ENCODE measurements around the gene TRRAP.

Gene TRRAP

DNA sequence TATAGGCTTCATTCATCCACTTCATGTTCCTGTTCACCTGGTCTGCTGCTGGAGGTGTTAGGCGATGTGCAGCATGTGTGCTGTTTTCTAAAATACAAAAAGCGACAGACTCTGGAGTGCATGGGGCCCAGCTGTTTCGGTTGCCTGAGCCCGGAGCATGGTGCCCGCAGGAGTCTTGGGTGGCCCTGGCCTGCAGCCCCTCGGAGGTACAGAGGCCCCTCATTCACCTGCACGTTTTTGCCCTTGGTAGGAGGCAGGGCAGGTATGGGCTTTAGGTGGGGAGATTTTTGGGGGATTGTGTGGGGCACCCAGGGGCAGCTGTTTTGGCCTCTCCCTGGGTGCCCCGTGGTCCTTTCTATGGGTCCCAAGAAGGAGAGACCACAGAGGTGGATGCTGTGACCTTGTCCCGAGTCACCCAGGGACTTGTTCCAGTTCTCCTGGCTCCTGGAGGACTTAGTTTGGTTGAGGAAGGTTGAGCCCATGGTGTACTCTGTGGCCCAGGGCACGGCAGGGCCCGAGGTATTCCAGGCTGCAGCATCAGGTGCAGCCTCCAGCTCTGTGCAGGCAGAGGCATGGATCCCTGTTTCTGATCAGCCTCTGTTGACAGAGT lies 130.7 kb downstream of the TRRAP start:
- no peak for DNase-seq

DNA sequence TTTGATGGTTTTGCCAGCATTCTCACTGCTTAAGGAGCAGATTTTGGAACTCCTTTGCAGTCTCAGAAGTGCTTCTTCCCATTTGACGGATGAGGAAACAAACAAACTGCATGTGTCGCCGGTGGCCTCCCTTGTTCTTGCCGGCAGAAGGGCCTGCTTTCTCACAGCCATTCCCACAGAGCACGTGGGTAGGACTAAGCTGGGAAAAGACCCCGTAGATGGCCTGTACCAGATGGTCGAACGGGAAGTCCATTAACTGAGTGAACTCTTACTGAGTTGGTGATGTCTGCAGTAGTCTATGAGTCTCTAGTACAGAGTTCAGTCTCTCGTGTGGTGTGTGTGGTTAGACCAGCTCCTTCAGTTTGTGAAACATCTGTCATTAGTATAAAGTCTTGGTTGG lies 131.9 kb downstream of the TRRAP start:
- DNase-seq, result no peak

DNA sequence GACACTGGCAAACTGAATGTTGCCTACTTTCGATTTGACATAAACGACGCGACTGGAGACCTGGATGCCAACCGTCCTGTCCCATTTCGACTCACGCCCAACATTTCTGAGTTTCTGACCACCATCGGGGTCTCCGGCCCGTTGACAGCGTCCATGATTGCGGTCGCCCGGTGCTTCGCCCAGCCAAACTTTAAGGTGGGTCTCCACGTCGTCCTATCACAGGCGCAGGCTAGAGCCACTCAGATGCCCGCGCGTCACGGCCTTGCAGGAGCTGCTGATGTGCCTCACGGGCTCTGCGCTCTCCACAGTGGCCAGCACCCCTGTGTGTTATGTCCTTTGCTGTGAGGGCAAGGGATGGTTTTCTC lies 133.0 kb downstream of the TRRAP start:
- DNase-seq, result no peak

DNA sequence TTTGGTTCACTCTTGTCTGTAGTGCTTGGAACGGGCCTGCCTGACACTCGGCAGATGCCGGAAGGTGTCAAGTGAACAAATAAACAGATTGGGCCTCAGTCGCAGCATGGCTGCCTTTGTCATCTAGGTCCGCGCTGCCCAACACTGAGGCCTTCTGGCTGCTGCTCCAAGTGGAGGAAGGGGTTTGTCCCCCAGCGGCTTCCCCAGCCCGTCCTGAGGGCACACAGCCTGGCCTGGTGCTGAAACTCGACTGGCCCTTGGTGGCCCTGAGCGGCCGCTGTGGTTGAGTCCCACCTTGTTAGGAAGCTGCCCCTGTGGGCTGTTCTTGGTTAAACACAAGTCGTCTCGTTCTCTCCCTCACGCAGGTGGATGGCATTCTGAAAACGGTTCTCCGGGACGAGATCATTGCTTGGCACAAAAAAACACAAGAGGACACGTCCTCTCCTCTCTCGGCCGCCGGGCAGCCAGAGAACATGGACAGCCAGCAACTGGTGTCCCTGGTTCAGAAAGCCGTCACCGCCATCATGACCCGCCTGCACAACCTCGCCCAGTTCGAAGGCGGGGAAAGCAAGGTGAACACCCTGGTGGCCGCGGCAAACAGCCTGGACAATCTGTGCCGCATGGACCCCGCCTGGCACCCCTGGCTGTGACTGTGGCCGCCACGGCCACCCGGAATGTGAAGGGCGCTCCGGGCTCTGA lies 133.5 kb downstream of the TRRAP start:
- no peak for DNase-seq

DNA sequence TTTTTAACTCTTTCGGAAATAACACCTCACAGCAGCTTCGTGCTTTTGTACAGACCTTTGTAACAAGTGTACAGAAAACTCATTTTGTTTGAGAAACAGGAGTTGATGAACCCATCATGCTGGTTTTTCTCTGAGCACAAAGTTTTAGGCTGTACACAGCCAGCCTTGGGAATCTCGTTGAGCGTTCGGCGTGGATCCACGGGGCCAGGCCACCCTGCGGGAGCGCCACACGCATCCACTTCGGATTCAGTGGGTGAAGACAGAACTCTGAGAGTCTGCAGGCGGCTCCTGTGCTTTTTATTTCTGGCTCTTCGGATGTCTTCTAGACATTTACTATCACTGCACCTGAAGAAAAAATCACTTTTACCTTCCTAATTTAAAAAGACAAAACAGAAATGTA lies 134.4 kb downstream of the TRRAP start:
- no peak for DNase-seq

DNA sequence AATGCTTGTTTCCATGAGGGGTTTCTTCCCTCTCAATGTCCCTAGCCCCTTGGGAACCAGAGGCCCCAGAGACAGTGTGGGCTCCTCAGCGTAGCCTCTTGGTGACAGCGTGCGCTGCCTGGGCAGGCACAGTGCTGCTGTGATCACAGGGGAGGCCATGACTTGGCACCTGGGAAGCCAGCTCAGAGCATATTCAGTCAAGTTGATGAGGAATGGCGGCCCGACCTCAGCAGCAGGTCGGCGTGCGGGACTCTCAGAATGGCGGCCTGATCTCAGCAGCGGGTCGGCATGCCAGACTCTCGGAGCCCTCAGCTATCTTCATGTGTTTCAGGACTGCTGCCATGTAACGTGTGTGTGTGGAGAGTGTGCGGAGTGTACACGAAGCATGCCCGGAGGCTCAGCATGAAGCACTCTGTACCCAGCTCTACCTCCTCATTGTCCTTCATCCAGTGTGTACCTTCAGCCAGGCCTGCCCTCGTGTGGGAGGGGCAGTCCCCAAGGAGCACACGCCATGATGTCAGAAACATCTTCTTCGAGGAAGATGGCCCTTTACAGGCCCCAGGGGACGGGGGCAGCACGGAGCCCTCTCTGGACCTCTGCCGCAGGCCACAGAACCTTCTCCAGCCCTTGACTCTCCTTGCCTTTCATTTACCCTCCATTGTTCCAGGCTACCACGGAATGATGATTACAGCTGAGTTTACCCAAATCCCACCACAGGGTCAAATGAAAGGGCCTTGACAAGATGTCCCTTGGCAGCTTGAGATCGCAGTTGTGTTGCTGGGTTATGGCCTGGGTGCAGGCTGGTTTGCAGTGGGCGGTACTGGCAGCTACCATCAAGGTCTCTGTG lies 135.2 kb downstream of the TRRAP start:
- DNase-seq, result no peak

DNA sequence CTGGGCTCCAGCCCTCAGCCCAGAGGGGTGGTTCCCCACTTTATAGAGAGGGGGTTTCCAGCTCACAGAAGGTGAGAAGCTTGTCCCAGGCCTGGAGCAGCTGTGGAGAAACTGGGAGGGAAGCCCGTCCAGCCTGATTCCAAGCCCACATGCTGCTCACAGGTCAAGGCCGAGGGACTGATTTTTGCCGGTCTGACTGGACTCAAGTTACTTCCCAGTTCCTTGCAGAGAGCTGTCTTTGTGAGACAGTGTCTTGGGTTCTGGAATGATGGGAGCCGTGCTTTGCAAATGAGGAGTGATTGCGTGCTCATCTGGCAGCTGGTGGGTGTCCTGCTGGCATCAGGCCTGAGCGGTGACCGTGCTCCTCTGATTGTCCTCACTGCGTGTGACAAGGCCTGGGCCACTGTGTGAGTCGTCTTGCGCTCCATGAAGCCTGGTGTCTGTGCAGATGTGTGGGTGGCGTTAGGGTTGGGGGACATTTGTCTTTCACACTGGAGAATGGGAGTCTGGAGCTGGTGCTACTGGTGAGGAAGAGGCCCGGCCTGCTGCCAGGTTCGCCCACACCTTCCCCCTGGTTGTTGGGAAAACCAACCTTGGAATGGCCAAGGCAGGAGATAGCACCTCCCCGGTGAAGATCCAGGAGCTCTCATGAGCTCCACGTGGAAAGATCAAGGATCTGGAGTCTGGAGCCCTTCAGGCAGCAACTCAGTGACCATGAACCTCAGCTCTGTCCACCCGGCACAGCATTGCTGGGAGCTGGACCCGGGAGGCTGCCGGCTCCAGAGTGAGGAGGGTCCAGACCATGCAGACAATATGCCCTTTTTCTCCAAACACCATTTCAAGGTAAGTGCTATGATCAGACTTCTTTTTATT lies 136.0 kb downstream of the TRRAP start:
- DNase-seq, result no peak

DNA sequence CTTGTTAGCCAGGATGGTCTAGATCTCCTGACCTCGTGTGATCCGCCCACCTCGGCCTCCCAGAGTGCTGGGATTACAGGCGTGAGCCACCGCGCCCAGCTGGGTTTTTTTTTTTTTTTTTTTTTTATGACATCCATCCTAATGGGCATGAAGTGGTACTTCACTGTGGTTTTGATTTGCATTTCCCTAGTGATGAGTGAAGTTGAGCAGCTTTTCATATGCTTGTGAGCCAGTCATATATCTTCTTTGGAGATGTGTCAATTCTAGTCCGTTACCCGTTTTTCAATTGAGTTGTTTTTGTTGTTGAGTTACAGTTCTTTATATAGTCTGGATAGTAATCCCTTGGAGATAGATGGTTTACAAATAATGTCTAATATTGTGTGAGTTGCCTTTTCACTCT lies 137.9 kb downstream of the TRRAP start:
- DNase-seq, result no peak

DNA sequence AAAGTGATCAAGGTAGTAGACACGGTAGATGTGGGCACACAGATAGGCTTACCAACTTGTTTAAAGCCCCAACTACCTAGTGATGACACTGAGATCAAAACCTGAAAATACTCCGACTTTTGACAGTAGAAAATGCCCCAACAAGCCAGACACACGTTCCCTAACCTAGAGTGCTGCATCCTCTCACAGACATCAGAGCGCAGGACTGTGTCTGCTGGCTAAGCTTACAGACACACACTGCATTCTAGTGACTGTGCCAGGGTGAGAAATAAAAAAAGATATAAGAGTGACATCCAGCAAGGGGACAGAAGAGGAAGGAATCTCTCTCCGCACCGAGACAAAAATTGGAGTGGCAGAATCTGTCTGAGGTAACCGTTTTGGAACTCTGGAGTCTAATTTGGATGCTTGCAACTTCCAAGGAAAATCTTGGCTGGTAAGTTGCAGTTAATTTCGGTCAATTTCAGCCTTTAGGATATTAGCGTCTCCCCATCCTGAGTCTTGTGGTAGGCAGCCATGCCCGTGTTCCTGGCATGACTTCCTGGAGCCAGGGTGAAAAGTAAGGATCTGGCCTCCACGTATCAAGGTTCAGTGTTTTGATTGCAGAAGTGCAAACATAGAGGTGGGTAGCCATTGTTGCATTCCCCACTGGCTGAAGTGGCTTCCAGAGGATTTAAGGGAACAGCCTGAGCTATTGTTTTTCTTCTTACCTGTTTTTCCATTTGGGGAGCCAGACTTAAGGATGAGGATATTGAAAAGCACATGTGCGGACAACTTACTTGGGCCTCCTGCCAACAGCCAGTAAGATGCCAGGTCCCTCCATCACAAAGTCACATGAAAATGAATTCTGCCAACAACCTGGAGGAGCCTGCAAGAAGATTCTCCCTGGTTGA lies 141.4 kb downstream of the TRRAP start:
- no peak for DNase-seq

DNA sequence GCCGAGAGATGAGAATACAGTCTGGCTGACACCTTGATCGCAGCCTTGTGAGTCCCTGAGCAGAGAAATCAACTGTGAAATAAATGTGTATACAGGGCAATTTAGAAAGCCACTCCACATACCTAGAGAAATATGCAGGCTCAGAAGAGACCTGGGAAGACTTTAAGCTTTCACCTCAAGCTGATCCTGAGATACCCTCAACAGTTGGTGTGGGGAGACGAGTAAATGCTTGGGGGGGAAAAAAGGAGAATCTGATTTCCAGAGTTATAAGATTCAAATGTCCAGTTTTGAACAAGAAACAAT lies 142.0 kb downstream of the TRRAP start:
- no peak for DNase-seq

DNA sequence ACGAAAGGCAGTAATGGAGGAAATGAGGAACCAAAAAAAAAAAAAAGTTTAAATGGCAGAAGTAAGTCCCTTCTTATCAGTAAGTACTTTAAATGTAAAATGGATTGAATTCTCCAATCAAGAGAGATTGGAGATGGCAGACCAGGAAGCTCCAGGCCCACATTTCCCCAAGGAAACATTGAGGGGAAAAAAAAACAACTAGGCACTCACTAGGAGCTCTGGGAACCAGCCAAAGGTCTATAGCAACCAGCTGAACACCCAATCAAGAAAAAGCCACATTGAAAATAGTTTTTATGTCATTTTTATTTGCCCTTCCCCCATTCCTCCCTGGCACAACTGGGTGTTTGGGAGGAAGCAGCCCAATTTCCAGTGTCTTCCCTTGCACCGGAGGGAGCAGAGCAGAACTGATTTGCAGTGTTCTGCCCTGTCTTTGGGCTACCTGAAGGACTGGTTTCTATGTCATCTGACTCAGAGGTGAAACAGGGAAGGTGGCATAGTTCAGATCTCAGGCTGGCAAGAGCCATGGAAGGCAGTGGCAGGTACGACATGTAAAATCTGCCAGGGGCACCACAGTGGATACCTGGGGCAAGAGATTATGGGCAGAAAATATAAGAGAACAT lies 143.7 kb downstream of the TRRAP start:
- DNase-seq, result peak; percentile 21

DNA sequence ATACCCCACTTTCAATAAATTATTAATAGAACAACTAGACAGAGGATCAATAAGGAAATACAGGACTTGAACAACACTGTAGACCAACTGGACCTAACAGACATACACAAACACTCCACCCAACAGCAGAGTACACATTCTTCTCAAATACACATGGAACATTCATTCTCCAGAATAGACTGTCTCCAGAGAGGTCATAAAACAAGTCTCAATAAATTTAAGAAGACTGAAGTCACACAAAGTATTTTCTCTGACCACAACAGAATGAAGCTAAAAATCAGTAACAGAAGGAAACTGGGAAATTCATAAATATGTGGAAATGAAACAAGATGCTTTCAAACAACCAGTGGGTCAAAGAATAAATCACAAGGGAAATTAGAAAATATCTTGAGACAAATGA lies 145.7 kb downstream of the TRRAP start:
- DNase-seq, result no peak

DNA sequence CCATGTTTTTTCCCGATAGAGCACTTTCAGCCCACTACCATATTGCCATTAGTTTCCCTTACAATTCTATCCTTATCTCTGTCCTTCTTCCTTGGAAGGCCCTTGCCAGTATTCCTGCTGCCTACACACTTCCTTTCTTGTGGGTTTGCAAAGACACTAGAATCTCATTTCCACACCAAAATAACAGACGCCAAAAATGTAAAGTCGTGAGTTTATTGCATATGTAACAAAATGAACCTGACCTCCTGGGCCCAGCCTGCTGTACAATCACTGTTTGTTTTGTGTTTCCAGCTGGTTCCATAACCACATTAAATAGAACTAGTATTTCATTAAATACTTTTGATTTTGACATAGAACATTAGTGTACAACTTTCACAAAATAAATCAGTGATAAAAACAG lies 148.9 kb downstream of the TRRAP start:
- DNase-seq, result no peak

DNA sequence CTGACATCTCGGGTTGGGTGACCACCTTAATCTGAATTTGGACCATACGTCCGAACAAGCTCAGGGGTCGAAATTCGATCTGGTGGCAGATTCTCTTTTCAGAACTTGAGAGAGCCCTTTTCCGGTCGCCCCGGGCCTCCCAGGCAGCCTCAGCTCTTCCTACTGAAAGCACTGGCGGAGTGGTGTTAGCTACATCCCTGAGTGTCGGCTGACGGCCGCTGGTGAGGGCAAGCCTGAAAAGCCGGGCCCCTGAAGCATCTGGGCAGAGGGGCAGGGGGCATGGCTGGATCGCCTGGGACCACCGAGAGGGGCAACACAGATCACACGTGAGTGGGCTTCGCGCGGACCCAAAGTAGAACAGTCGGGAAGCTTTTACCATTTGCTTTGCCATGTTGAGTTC lies 149.5 kb downstream of the TRRAP start:
- DNase-seq, result no peak

DNA sequence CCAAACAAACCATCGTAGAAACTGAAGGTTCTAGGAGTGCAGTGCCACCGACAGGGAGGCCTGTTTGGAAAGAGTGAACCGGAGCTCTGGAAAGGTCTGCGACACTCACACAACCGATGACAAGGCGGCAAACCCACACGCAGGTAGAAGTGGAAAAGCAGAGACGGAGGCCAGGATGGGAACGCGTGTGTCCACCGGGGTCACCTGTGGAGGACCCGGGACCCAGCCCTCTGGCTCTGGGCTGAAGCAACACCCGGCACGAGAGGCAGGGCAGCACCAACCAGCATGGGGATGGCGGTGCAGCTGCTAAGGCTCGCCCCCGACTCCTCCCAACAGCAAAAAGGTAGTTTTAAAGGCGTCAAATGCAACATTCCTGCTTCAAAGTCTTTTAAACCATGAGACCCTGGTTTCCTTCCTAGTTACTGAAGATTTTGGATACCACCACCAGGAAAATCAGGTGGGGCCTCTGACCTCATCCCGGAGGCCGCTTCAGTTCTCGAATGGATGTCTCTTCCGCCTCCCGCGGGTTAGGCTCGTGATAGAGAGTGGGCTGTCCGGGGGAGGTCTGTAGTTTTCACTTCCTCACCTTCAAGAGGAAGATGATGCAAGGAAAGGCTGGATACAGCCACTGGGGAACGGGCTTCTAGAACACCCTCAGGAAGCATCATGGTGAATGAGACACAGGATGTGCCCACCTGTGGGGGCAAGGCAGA lies 150.1 kb downstream of the TRRAP start:
- no peak for DNase-seq

DNA sequence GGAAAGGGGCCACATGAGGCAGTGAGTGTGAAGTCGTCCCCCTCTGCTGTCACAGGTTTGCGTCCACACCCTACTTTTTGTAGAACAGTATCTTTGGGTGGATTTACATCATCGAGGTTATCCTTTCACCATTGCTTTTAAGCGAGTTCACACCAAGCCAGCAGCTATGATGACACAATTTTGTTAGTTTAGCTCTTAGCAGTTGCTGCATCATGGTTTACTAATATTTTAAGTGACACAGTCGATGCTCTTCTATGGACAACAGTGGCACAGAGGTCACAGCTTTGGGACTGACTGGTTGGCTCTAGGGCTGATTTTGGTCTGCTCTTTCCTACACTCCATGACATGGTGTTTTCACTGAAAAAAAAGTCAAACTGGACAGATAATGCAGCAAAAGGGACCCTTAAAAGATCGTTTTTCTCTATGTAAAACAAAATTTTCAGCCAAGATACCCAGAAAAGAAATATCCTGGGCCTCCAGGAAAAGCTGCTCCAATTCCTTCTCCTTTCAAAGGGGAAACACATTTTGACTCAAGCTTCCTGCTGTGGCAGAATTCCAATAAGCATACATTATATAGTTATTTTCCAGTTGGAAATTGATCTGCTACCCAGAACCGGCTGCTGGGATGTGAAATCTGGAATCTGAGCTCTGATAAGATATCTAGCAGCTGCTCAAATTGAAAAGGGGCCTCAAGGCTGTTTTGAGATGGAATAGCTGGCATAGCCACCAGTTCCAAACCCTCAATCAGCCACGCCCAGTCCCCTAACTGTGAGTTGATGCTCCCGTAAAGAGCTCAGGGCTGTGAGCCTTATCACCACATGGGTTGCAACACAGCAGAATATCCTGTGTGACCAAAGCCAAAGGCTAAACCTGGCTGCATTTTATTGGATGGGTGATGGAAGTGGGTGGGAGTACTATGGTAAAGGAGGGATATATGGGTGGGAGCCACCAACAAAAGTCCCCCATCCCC lies 151.4 kb downstream of the TRRAP start:
- peak; percentile 70 for DNase-seq

DNA sequence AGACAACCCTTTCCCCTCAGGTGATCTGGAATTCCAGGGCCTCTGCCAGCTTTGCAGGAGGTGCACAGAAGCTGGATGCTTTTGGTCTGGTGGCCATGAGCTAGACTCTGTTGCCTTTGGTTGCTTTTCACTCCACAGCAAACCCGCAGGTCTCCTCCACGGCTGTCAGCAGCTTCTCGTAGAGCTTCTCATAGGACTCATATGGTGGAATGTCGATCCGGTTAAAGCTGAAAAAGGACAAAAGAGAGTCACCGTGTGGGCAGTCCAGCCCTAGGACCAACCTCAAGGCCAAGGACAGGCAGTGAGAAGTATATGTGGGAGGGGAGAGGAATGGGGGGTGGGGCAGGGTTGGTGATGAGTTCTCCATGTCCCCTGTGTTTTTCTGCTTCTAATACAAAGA lies 152.1 kb downstream of the TRRAP start:
- no peak for DNase-seq

DNA sequence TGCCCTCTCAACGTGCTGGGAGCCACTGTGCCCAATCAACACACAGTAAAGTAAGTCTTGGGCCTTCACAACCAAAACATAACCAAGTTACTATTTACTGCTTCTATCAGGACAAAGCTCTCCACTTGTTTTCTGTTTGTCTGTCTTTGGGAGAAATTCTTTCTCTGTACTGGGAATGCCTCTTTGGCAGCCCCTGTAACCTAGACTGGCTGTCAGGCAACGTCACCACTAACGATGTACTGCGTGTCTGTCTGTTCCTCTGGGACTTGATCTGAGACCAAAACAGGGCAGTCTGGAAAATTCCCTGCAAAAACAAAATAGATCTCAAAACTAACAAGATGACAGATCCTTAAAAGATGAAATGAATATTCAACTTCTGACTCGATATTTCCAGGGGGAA lies 152.6 kb downstream of the TRRAP start:
- no peak for DNase-seq

DNA sequence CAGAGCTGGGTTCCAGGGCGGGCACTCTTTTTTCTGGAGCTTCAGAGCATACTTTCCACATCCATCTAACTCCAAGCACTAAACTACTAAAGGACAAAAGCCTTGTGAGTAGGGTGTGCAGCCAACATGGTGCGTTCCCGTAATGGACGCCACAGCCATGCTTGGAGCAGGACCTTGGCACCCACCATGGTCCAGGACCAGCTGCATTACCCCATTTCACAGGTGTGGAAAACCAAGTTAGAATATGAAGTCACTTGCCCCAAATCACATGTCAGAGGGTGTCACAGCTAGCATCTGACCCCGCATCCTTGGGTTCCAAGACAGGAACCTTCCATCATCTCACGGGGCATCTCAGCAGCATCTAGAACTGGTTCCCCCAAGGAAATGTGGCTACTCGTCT lies 153.2 kb downstream of the TRRAP start:
- no peak for DNase-seq

DNA sequence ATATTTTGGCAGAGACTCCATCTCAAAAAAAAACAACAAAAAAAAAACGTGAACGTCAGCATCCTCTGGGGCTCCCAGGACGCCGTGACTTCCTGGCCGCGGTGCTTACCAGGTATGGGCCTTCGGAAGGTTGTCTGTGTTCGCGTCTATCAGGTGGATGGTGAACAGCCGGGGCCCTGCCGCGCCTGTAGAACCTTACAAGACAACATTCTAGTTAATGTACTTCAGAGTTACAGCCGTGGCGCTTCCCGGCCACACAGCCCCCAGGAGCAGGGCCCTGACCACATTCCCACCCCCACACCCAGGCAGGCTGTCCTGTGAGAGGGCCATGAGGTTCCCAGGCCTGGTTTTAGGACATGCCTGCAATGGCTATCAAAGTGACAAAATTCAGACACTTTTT lies 154.6 kb downstream of the TRRAP start:
- no peak for DNase-seq
